ENCODE results near the gene TRAPPC2.

TRAPPC2 gene

GRCh38 chrX:13750812-13751211, 16.4 kb upstream of the TRAPPC2 start:
- no peak for DNase-seq (ENCODE audit: extremely low read depth, low read depth)
- H3K4me3 ChIP-seq (replicated peaks; ENCODE audit: low read depth, low read length): no peak overlapping the region
- TF ChIP-seq CTCF (IDR thresholded peaks at IDR 0.05; ENCODE audit: low read depth, low read length, missing control alignments): no peak

GRCh38 chrX:13750204-13750603, 15.8 kb upstream of the TRAPPC2 start:
- no peak for DNase-seq (ENCODE audit: extremely low read depth, low read depth)
- H3K4me3 ChIP-seq (replicated peaks; ENCODE audit: low read depth, low read length): no peak overlapping the region
- TF ChIP-seq CTCF (IDR thresholded peaks at IDR 0.05; ENCODE audit: low read depth, low read length, missing control alignments): peak; percentile 45

- no peak overlapping the region for H3K4me3 ChIP-seq (replicated peaks; ENCODE audit: low read depth, low read length)
- TF ChIP-seq CTCF (IDR thresholded peaks at IDR 0.05; ENCODE audit: low read depth, low read length, missing control alignments): no peak
- no peak for DNase-seq (ENCODE audit: extremely low read depth, low read depth)
Observed at GRCh38 chrX:13748486-13748885, 14.1 kb upstream of the TRAPPC2 start.

GRCh38 chrX:13747836-13748235, 13.4 kb upstream of the TRAPPC2 start:
- TF ChIP-seq CTCF (IDR thresholded peaks at IDR 0.05; ENCODE audit: low read depth, low read length, missing control alignments): peak; percentile 50
- H3K4me3 ChIP-seq (replicated peaks; ENCODE audit: low read depth, low read length): no peak overlapping the region
- DNase-seq (ENCODE audit: extremely low read depth, low read depth): peak; percentile 11

GRCh38 chrX:13742397-13743176, 8.2 kb upstream of the TRAPPC2 start:
- no peak for TF ChIP-seq CTCF (IDR thresholded peaks at IDR 0.05; ENCODE audit: low read depth, low read length, missing control alignments)
- no peak for DNase-seq (ENCODE audit: extremely low read depth, low read depth)
- no peak overlapping the region for H3K4me3 ChIP-seq (replicated peaks; ENCODE audit: low read depth, low read length)

- no peak for TF ChIP-seq CTCF (IDR thresholded peaks at IDR 0.05; ENCODE audit: low read depth, low read length, missing control alignments)
- DNase-seq (ENCODE audit: extremely low read depth, low read depth): no peak
- no peak overlapping the region for H3K4me3 ChIP-seq (replicated peaks; ENCODE audit: low read depth, low read length)
Observed at GRCh38 chrX:13741695-13742094, 7.3 kb upstream of the TRAPPC2 start.

GRCh38 chrX:13733506-13733905, 914 bp downstream of the TRAPPC2 start:
- peak overlapping the region; percentile 81 for H3K4me3 ChIP-seq (replicated peaks; ENCODE audit: low read depth, low read length)
- no peak for TF ChIP-seq CTCF (IDR thresholded peaks at IDR 0.05; ENCODE audit: low read depth, low read length, missing control alignments)
- DNase-seq (ENCODE audit: extremely low read depth, low read depth): no peak

All from HFF-Myc (cell line).